Vein endothelial cell (primary cell): Measurements from ENCODE around the gene WDR81. TPM values are rescaled to one million over a fixed set of nuclear protein-coding genes. Genes with fewer than 3 reads are reported as not detected.

ENCODE experiments used
- total RNA-seq: library from RNA; depleted of rRNA; stranded (reverse); fragments of >200 nt; gene quantifications from 2 replicates; pipeline ENCODE4 v1.2.3, GENCODE V29; 2012

WDR81 gene
- total RNA-seq = 21.2 and 23.2 TPM in 2 replicates

DNA sequence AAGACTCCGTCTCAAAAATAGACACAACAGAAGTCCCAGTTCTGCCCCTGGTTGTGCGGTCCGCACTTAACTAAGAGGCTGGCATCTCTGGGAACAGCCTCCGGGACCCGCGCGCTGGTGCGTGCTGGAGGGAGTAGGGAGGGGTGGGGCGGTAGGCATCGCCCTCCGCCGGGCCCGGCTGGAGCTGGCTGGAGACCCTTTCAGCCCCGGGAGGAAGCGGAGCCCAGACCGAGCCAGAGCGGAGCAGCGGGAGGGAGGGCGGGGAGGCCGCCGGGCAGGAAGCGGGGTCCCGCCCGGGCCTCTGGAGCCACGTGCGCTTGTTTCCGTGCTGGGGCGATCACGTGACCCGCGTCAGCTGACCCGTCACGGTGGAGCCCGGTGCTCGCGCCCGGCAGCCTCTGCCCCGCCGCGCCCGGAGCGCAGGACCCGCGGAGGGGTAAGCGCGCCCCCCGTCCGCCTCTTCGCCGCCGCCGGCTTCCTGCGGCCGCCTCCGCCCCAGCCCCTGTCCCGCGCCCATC lies at the start of gene WDR81:
Gene WDR81, plus strand, starts transcription at position 354 of the 518 bp plus-strand sequence. CDS start 256 bp downstream, outside the sequence.

DNA sequence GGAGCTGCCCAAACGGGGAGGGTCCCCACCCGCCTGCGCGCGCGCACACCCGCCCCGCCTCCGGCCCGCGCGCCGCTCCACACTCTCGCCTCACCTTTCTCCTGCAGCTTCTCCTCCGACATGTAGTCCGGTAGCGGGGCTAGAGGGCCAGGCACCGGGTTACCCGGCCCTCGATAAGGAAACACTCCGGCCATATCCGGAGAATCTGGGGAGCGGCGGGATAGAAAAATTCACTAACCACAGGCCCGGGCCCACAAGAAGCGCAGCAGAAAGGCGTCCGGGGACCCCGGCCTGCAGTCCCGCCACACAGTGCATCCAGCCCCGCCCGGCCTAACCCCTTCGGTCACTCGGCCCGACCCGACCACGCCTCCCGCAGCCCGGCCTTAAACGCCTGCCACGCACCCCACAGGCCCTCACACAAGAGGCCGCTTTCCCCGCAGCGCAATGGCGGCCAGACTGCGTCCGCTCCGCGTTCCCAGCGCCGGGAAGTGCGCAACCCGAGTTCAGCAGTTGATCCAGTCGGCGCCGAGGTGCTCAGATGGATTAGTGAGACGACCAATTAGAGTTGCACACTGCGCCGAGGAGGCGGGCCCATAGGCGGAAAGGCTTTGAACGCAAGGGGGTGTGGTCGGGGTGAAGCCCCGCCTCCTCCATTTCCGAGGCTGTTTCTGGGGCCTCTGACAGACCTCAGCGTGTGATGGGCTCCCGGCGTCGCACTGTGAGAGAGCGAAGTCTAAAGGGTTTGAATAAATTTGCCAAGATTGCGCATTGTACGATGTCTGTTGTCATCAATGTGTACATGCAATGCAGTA lies 39.9 kb upstream of the WDR81 start, which contains the start of gene PRPF8:
Gene PRPF8, minus strand, starts transcription at position 490 of the 812 bp plus-strand sequence. Its CDS starts 296 bp downstream, at position 194.

DNA sequence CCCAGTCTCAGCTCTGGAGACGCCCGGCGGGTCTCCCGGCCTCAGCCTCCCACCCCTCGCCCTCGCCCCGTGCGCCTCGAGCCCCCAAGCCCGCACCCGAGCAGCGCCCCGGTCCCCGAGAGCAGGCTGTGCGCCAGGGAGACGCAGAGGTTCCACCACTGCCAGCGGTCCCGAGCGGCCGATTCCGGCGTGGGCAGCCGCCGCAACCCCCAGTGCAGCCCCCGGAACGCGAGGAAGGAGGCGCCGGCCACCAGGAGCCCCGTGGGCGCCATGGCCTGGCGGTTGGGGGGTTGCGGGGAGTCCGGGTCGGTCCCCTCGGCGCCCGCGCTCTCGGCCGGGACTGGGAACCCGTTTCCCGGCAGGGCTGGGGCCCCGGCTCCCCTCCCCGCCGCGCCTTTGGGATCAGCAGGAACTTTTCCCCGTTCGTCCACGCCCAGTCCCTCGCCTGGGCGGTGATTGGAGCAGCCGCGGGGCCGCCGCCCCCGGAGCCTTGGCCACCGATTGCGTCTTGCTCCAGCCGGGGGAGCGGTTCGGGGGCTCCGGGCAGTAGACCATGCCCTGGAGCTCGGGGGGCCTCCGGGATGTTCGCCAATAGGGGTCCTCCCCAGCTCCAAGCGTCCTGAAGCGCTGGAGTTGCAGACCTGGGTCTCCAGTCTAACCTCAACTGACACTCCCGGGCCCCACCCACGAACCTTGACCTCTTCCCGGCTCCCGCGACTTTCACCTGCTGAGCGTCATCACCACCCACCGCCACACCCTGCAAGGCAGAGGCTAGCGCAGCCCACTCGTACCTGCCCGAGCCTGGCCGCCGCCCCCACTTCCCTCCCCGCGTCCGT lies 14.3 kb upstream of the WDR81 start, which contains the start of gene TLCD2:
Gene TLCD2, minus strand, starts transcription at position 407 of the 836 bp plus-strand sequence. Its CDS starts 135 bp downstream, at position 272.

DNA sequence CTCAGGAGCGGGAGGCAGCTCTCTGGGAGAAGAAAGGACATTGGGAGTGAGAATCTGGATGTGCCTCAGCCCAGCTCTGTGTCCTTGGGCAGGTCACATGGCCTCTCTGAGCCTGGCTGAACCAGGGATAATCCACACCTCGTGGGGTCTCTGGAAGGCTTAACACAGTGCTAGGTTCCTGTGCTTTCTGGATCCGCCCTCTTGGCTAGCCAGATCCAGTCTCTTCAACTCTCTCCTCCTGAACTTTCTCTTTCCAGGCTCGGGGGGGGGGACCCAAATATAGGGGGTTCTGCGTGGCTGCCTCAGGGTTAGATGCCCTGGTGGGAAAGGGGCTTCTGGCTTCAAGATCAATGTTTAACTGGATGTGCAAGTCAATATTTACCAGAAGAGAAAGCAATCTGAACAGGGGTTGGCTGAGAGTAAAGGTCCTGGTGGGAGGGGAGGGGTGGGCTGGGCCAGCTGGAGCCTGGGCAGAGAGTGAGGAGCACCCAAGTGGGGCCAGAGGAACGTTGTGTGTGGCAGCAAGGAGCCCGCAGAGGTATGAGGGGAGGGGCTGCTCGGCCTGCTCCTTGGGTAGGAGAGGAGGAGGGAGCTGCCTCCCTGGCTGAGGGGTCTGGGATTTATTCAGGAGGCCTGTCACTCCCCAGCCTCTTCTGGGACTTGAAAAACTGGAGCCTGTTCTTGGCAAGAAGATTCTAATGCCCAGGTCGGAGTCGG lies 18.0 kb downstream of the WDR81 start, which contains the start of gene SERPINF2:
Gene SERPINF2, plus strand, starts transcription at position 501 of the 717 bp plus-strand sequence. CDS start 2,125 bp downstream, outside the sequence.

Other genes with a start within 250 kb of the WDR81 start
- gene MYO1C, start 232.0 kb upstream of the WDR81 start, total RNA-seq = 196 and 241 TPM in 2 replicates
- 42.9 and 65.7 TPM in 2 replicates for gene INPP5K, start 208.1 kb upstream of the WDR81 start, total RNA-seq
- 31.7 and 46.1 TPM in 2 replicates for gene PITPNA, start 161.9 kb upstream of the WDR81 start, total RNA-seq
- 24.8 and 39.5 TPM in 2 replicates for gene SLC43A2, start 95.9 kb upstream of the WDR81 start, total RNA-seq
- 141 and 152 TPM in 2 replicates for gene SCARF1, start 79.0 kb upstream of the WDR81 start, total RNA-seq
- gene RILP, start 74.8 kb upstream of the WDR81 start, total RNA-seq = 8.3 and 10.1 TPM in 2 replicates
- 157 and 183 TPM in 2 replicates for gene PRPF8, start 39.8 kb upstream of the WDR81 start, total RNA-seq
- gene TLCD2, start 14.3 kb upstream of the WDR81 start, total RNA-seq = 0.96 and 1.3 TPM in 2 replicates
- gene SERPINF2, start 18.2 kb downstream of the WDR81 start, total RNA-seq = 0.10 TPM in 1 of 2 replicates, not detected in the other
- gene SERPINF1, start 37.4 kb downstream of the WDR81 start, total RNA-seq = 0.57 and 0.65 TPM in 2 replicates
- gene SMYD4, start 105.2 kb downstream of the WDR81 start, total RNA-seq = 10.1 and 10.7 TPM in 2 replicates
- gene RPA1, start 105.3 kb downstream of the WDR81 start, total RNA-seq = 17.6 and 25.2 TPM in 2 replicates